ENCODE results near the gene SMLR1.

Gene SMLR1

DNA sequence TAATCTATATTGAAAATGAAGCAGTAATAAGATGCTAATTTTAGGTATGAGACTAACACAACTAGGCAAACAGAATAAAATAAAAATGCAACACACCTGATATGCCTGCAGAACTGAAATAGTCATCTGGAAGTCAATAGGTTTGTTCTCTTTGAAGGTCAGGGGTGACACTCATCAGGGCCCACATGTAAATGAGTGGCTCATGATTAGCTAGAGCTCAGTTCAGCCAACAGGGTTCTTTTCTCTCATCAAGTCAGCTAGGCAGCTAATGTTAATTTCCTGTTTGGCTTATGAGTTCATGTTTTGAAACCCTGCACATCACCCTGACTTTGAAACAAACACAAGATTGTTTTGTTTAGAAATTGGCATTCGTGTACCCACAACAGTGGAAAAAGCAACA lies 23.8 kb downstream of the SMLR1 start:
- DNase-seq (ENCODE audit: low read depth), result no peak
- H3K4me3 ChIP-seq (ENCODE audit: low read depth, low read length), result no peak overlapping the region
- TF ChIP-seq, protein P1, sequence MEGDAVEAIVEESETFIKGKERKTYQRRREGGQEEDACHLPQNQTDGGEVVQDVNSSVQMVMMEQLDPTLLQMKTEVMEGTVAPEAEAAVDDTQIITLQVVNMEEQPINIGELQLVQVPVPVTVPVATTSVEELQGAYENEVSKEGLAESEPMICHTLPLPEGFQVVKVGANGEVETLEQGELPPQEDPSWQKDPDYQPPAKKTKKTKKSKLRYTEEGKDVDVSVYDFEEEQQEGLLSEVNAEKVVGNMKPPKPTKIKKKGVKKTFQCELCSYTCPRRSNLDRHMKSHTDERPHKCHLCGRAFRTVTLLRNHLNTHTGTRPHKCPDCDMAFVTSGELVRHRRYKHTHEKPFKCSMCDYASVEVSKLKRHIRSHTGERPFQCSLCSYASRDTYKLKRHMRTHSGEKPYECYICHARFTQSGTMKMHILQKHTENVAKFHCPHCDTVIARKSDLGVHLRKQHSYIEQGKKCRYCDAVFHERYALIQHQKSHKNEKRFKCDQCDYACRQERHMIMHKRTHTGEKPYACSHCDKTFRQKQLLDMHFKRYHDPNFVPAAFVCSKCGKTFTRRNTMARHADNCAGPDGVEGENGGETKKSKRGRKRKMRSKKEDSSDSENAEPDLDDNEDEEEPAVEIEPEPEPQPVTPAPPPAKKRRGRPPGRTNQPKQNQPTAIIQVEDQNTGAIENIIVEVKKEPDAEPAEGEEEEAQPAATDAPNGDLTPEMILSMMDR (IDR thresholded peaks at IDR 0.05; ENCODE audit: insufficient read depth, low read depth, low read length, missing control alignments), result no peak

DNA sequence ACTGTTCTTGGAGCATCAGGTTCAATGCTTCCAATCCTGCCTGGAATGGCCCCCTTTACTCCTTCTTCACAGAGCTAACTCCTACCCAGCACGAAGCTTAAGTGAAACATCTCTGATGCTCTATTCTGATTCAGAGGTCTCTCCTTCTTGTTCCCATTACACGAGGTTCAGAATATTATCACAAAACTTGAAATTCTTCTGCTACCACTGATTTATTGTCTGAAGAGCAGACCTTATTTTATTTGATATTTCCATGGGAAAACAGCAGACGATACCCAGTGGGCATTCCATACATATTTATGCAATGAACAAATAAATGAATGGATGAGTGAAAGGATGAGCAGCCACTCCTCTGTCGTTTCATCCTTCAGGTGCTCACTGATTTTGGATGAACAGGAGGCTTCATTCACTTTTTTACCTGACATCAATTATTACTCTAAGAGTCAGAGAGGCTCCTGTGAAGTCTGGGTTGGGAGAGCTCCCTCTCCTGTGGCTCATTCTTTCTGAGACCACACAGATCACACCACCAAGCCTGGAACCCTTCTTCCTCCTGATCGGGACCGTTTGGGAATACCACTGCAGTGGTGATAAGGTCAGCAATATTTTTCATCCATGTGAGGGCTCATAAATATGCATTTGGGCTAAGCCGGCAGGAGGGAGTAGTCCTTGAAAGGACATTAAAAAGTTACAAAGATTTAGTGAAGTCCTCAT lies 25.8 kb downstream of the SMLR1 start:
- TF ChIP-seq, protein P1 (IDR thresholded peaks at IDR 0.05; ENCODE audit: insufficient read depth, low read depth, low read length, missing control alignments), result no peak
- no peak for DNase-seq (ENCODE audit: low read depth)

DNA sequence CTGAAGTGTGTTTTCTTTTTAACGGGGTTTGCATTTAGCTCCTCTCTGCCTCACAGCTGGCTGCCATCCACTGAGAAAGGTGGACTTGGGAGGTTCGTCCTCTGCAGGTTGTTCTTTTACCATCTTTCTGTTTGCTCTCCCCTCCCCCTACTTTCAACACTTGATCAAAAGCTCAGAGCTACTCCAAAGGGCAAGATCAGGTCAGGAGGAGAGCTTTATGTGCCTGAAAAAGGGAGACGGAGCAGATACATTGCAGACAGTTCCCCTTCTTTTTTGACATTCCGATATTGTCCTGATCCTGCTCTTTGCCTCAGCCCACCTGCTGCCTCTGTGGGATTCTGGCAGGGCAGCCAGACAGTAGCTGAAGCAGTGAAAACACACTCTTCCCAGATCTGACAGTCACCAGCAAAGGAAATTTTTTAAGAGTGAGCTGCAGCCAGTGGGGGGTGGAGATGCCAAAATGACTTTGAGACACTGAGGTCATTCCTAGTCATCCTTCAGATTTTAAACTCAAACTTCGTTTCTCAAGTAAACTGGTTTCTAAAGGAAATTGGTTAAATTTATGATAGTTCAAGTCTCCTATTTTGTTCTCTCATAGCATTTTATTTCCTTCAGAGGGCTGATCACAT lies 26.5 kb downstream of the SMLR1 start:
- DNase-seq (ENCODE audit: low read depth), result no peak
- no peak overlapping the region for H3K4me3 ChIP-seq (ENCODE audit: low read depth, low read length)
- TF ChIP-seq, protein P1 (IDR thresholded peaks at IDR 0.05; ENCODE audit: insufficient read depth, low read depth, low read length, missing control alignments), result no peak

More for the DNA sequence above, 25.8 kb downstream of the SMLR1 start:
- H3K4me3 ChIP-seq (ENCODE audit: low read depth, low read length), result no peak overlapping the region

DNA sequence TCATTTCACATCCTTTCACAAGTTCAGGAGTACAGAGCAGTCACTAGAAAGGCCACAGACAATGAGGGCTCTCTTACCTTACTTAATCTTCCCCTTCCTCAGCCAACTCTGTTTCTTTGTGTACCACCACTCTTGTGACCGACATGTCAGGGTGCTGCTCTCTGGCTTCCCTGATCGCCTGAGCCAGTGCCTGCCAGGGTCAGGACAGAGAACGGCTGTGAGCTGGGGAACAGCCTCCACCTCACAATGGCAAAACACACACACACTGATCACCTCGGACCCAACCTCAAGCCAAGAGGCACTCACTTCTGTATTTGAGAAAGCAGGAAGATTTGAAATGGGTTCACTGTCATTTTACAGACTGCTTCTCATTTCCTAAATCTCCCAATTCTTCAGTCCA lies 30.8 kb downstream of the SMLR1 start:
- H3K4me3 ChIP-seq (ENCODE audit: low read depth, low read length), result no peak overlapping the region
- DNase-seq (ENCODE audit: low read depth), result no peak
- TF ChIP-seq, protein P1 (IDR thresholded peaks at IDR 0.05; ENCODE audit: insufficient read depth, low read depth, low read length, missing control alignments), result no peak

DNA sequence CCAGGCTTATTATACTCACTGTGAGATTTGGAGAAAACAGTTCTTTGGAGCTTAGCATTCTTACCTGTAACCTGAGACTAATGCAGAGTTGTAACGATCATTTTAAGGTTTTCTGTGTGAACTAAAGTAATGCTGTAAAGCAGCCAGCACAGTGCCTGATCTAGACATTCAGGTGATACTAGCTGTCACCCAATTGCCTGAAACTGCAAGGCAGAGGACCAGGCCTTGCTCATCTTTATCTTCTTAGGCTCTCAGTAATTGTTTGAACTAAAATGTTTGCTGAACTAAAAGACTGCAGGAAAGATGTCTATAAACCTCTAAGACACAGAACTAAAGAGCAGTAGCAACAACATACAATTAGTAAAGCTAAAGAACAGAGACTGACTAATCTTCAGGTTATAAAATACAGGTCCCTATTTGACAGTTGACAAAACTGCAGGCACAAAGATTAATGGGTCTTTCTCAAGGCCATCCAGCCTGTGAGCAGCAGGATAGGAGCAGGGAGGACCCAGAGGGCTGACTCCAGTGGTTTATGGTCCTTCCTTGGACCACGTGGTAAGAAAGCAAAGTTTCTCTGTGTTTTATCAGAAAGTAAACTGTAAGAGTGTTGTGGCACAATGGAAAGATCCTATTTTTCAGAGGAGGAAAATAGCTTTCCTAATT lies 31.4 kb downstream of the SMLR1 start:
- no peak for DNase-seq (ENCODE audit: low read depth)
- TF ChIP-seq, protein P1 (IDR thresholded peaks at IDR 0.05; ENCODE audit: insufficient read depth, low read depth, low read length, missing control alignments), result no peak
- no peak overlapping the region for H3K4me3 ChIP-seq (ENCODE audit: low read depth, low read length)

DNA sequence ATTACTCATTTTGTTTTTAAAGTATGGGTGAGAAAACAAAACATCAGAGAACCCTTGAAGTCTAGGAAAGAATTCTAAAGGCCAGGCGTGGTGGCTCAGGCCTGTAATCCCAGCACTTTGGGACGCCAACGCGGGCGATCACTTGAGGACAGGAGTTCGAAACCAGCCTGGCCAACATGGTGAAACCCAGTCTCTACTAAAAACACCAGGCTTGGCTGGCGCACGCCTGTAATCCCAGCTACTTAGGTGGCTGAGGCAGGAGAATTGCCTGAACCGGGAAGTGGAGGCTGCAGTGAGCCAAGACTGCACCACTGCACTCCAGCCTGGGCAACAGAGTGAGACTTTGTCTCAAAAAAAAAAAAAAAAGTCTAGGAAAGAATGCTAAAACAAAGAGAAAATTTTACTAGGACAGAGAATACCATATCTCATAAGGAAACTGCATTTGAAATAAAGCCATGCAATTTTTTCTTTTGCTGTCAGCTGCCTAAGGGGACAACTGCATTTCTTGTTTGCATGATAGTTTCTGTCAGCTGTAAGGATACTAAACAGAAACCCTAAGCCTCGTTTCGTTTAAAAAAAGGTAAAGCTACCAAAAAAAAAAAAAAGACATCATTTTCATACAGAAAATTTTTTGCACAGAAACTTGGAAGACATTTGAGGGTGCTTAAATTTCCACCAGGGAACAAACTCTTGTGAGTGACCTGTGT lies 32.1 kb downstream of the SMLR1 start:
- no peak overlapping the region for H3K4me3 ChIP-seq (ENCODE audit: low read depth, low read length)
- DNase-seq (ENCODE audit: low read depth), result no peak
- TF ChIP-seq, protein P1 (IDR thresholded peaks at IDR 0.05; ENCODE audit: insufficient read depth, low read depth, low read length, missing control alignments), result no peak
